Lung microvascular endothelial cell (primary cell): ENCODE results near the gene SENP1. TPM values are rescaled to one million over a fixed set of nuclear protein-coding genes. Genes with fewer than 3 reads are reported as not detected.

ENCODE experiments used
- DNase-seq, 2 donors: peaks; one replicate each; pipeline versions ENCODE4 v3.0.0 to v3.0.0-alpha.2; 2010; ENCODE audit warnings: low read depth in 2 of 2
- total RNA-seq: library from RNA; depleted of rRNA; stranded (reverse); fragments of >200 nt; gene quantifications from 2 replicates; pipeline ENCODE4 v1.2.1, GENCODE V29; 2014

The SENP1 gene
- total RNA-seq, 1 donor from 2014 or later = 8.3 TPM

DNA sequence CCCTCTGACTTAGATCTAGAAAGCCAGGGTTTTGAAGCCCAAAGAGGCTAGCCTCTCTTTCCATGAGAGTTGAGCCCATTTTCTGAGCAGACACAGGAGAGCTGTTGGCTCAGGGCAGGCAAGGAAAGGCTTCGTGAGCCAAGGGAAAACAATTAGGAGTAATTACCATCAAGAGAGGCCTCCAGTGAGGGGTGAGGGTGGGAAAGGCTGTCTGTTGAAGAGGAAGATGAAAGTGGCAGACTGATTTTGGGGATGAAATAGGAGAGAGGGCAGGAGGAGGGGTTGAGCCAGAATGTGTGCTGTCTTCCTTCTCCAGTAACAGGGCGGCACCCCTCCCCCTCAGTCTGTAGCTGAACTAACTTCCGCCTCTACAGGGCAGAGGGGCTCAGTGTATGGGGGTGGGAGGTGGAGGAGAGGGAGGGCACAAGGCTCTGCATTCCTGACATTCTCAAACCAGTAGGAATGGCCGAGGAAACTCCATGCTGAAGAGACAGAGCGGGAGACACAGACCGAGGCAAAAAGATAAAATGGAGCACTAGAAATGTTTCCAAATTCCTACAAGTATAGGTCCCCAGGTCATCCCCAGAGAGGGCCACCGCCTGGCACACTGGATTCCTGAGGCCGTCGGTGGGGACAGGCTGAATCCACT, 68.5 kb downstream of the SENP1 start:
- DNase-seq = no peak

DNA sequence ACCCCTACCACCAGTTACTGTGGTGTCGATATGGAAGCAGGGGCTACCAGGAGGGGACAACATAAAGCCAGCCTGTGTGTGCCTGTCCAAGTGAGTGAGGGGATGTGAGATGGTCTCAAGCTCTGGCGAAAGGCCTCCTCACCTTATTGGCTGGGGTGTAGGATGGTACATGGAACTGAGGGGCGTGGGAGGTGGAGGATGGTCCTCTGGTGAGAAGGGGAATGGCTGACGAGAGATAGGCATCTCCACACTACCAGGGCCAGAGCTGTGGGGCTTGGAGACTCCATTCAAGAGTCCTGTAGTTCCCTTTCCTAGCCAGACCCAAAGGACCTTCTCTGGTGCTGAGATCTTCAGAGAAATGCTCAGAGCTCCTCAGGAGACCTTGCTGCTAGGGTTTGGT, 69.1 kb downstream of the SENP1 start:
- no peak for DNase-seq

DNA sequence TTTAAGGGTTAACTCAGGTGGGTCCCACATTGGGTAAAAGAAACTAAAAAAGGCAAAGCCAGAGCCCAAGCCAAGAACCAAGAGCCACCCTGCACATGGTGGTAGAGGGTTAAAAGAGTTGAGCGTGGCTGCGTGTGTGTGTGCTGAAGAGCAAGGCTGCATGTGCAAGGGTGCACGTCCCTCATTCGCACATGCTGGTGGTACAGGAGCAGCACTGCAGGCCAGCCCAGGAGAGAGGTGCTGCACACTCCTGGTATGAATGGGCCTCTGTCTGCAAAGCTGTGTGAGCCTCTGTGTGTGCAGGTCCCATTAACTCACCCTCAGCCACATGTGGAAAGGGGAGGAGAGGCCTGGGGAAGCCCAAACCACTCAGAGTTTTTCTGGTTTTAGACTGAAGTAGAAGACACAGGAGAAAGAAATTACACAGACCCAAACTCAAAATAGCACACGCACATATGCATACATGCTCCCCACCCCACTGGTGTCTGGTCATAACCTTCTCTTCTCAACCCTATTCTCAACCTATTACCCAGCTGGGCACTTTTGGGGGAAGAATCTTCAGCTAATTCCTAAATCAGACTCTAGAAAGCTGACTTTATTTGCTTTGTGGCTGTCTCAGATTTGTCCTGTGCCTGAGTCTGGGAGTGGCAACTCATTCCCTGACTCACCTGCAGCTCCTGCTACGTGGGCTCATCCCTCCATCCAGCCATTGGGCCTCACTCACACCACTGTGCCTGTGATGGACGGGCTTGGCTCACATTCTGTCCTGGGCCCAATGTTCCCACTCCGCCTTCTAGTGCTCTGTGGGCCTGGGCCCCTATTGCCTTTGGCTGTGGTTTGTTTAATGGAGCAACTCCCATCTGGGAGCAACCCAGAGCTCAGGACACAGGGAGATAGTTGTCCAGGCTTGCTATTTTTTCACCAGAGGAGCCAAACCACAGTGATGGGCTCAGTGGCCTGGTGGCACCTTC, 70.8 kb downstream of the SENP1 start:
- DNase-seq = no peak

DNA sequence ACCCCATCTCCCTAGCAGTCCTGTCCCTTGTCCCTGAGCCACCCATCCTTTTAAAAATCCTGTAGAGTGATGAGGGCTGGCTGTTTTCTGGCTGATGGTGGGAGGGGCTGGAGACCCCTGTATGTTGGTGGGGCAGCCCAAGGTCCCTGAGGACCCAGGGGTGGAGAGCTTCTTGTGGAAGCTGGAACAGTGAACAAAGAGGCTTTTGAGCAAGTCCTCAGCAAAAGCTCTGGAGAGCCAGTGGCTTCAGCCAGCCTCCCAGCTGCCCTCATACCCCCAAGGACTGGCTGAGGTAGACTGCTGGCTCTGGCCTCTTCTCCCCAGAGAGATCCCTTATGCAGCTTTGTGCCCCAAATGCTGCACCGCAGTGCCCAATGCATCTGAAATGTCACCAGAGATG, 72.4 kb downstream of the SENP1 start:
- DNase-seq = no peak

DNA sequence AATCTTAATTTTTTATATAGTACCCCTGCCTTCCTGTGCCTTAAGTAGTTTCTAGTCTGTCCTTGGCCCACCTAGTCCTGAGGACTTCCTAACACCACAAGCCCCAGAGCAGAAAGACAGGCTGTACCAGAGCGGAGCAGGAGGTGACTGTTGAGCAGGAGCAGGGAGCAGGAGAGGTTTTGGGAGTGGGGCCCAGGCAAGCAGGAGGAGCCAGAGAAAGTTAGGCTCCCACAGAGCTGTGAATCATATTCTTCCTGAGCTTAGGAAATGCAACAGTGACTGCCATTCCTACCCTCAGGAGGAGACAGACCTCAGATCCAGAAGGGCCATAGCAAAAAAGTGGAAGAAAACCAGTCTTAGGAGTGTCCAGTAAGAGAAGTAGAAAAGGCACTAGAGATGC, 73.3 kb downstream of the SENP1 start:
- DNase-seq = no peak

DNA sequence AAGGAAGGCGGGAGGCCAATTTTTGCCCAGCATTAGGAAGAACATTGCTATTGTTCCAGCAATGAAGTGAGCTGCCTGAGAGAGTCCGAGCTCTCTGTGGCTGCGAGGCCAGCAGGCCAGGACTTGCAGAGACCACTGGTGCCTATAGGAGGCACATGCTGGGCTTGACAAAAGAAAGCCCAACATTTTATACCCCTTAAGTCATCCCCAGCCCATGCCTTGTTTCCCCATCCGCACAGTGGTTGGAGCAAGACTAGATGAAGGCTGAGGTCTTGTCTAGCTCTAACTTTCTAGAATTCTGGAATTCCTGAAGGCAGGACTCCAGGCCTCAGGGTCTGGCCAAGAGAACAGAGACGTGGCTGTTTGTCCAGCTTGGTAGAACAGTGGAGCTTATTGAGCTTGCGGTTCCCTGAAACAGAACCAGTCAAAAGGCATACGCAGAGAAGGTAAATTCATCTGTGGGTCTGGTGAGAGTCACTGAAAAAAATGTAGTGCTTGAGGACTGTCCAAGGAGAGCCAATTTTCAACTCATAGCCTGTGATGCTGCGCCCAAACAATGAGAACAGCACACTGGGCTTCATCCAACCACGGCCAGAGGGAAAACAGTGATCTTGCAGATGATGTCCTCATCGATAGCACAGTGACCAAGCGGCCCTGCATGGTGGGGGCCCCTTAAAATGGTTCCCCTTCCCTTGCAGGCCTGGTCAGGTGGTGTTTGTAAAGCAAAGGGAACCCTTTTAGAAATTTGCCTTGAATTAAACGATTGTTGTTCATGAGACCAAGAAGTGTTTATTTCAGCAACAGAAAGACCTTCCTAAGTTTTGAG, 74.5 kb downstream of the SENP1 start:
- no peak for DNase-seq

DNA sequence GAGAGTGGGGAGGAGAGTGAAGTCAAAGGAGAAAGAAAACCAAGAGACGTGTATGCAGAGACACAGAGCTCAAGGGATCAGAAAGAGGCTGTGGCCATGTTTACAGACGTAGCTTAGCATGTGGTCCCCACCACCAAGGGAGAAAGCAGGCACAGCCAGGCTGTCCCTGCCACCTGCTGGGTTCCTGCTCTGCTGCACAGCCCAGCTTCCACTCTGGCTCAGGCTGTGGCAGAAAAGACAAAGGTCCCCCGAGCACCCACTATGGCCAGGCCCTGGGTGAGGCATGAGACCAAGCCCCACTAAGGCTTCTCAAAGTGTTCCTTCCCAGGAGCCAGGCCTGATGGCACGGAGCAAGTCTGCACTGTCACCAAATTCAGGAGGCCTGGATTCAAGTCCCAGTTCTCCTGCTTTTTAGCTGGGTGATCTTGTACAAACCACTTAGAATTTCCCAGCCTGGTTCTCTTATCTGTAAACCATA, 75.7 kb downstream of the SENP1 start:
- no peak for DNase-seq

DNA sequence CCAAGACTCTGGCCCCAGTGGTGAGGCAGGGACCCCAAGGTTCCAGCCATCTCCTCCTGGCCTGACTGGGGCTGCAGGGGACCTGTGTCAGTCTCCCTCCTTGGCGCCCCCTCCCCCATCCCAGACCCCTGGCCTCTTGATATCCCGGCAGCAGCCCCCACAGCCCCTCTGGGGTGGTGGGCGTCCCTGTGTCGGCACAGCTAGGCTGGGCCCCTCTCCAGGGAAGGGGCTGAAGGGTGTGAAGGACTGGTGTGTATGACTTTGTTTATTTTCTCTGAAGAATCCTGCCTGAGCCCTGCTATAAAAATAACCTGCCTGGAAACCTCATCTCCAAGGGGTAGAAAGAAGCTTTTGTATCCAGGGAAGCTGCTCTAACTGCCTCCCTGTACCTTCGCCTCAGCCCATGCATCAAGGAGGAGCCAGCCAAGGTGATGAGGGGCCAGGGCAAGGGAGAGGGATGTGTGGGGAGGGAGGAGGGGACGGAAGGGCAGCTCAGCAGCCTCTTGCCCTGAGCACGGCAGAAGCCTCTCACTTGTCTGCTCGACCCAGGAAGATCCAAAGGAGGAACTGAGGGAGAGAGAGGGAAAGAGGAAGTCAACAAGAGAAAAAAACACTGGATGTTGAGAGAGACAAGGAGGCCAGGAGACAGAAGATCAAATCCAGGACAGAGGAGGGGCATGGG, 76.2 kb downstream of the SENP1 start:
- no peak for DNase-seq

DNA sequence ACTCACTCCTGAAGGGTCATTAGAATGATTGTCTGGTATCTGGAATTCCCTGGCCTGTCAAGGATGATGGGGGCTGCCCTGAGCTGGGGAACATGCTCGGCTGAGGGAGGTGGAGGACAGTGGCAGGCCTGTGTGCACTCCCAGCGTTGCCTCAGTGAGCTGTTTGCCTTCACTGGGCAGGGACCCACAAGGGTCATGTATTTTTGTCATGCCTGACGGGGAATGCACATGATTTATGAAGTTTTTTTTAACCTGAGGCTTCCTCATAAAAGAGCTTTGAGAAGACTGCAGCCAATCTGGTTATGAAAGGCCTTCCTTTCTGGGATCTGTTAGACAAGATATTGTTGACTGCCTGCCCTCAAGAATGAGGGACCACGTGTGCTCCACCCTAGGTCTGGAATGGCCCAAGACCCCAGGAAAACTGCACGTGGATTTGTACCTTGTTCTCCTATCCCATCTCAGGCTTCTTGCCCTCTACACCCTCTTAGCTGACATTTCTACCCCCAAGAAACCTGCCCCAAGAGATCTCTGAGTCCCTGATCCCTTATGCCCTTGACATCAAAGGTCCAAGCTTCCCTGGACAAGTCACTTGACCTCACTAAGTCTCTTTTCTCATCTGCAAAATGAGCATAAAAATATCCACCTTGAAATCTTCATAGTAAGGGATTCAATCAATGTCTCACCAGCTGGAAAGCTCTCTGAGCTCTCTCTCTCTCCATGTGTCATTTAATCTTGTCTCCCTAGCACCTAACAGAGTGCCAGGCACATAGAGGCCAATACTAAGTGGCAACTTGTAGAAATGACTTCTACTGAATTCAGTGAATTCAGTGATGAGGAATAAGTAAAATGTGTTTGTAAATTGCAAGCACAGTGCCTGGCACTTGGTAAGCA, 77.1 kb downstream of the SENP1 start:
- DNase-seq = no peak

DNA sequence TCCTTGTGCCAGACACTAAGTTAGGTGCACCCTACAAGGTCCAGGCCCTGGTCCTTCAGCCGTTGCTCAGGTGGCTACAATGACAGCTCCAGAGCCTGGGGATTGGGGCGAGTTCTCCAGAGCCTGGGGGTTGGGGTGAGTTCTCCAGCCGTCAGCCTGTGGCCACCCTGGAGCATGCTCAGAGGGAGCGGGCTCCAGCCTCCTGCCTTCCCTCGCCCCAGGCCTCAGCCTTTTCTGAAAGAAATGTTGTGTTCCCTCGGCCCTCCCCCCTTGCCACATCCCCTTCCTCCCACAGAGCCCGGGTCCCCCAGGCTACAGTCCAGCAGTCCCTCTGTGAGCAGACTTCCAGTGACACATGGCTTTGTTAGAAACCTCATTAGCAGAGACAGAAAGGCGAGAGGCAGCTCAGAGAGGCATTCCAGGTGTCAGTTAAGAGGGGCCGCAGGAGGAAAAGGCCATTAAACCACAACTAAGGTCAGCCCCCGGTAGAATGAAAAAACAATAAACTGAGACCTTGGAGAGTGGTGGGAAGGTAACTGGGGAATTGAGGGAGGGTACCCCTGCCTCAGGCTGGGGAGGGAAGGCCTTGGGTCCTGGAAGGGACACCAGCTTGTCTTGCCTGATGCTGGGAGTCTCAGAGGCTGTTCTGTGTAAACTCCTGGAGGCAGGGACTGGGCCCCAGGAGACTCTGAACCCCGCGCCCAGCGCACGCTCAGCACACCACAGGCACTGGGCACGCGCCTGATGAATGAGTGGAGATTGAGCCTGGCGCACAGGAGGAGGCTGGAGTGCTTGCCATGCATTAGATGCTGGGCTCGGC, 78.5 kb downstream of the SENP1 start:
- DNase-seq = no peak

DNA sequence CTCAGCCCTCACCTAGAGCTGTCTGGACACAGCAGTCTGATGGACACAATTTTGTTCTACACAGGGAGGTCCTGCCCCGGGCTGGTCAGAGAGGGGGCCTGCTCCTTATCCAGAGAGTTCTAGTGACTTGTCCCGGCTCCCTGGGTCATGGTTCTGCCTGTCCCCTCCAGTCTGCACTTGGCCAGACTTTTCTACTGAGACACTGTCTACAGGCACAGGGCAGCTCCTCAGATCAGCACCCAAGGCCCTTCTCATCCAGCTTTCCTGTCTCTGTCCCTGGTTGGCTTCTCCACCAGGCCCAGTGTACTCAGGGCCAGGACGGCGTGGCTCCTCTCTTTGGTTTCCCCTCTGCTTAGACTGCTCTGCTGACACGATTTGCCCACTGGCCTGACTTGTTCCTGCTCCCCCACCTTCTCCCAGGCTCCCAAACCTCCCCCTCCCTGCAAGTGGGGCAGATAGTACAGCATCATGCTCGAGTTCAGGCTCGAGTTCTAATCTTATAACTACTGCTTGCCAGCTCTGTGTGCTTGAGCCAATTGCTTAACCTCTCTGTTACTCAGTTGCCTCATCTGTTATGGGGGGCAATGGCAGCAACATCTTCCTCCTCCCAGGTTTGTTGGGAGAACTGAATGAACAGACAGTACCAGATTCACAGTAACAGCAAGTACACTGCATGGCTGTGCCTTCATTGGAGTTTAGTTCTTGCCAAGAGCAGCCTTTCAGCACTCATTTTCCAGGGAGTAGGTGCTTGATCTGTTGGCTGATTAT, 79.6 kb downstream of the SENP1 start:
- DNase-seq = no peak

DNA sequence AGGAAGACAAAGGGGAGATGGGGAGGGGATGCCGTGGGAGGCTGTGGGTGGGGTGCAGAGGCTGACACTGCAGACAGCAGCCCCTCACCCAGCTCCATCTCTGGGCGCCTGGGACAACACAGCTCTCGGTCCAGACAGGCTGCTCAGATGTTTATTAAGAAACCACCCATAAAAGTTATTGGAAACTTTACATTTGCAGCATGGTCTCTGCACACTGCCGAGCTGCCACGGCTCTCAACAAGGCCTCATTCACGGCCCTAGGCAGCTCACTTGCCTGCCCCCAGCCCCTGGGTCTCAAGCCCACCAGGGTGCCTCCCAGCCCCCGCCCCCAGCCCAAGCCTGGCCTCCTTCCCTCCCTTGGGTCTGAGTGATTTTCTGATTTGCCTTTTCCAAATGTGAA, 80.6 kb downstream of the SENP1 start:
- no peak for DNase-seq

DNA sequence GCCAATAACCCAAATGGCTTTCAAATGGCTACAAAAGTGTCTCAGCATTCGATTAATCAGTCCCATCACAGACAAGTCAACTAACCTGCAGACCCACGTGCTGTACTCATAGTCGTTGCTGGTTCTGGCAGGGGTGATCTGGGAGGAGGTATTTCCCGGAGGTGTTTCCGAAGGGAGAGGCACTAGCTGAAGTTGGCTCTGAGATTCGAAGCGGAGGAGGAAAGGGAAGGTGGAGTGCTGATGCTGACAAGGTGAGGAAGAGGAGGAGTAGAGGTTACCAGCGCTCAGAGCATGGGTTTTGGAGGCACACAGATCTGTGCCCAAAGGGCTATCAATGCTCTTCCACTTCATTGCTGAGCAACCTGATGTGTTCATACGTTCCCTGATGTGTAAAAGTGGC, 81.1 kb downstream of the SENP1 start:
- DNase-seq = no peak

DNA sequence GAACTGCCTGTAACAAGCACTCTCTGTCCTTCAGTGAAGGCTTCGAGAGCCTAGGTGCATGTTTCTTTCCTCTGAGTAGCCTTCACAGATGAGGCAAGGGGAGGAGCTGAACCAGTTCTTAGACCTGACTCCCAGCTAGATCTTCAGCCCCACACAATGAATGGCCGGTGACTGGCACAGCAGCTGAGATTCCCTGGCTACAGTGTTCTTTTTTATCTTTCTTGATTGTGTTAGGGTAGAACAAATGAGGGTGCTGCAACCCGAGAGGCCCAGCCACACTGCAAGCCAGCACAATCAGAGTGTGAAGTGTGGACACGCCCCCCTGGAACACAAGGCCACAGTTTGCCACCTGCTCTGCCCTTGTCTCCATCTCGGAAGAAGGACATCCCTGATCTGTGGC, 82.5 kb downstream of the SENP1 start:
- DNase-seq = no peak

DNA sequence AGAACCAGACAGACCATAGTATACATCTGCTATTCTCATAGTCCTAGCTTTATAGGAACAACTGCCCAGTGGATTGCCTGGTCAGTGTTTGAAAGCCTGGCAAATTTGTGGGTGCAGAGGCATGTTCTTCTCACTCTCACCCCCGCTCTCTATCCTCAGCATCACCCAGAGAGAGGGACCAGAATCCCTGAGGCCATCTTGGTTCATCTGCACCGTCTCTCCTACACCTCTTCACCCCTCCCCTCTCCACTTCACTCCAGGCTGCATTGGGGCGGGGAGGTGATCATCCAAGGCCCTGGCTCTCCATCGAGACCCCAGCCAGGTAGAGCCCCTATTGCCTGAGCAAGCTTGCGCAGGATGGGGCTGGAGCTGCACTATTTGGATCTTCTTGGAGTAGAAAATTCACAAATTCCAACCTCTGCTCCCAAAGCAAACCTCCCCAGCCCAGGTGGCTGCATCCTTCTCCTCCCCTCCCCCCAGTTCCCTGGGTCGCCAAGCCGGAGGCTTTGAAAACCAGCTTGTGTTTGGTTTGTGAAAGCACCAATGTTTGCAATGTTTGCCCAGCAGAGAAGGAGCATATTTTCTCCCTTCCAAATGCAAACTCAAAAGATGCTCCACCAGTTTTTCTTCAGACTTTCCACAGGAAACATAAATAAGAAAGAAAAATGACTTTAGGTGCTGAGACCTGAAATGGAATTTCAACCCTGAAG, 83.0 kb downstream of the SENP1 start:
- DNase-seq = no peak

DNA sequence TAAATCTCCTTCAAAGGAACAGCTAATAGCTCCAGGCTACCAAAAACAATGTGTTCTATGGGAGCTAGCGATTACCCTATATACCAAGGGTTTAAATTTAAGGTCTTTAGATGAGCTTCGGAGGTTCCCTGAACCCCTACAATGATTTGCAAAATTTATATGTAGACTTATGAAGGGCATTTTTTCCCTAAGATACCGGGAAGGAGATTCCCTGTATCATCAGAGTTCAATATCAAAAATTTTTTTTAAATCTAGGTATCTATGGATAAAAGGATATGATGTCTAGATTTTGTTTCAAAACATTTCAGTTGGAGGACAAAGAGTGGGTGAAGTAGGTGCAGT, 83.7 kb downstream of the SENP1 start:
- no peak for DNase-seq

DNA sequence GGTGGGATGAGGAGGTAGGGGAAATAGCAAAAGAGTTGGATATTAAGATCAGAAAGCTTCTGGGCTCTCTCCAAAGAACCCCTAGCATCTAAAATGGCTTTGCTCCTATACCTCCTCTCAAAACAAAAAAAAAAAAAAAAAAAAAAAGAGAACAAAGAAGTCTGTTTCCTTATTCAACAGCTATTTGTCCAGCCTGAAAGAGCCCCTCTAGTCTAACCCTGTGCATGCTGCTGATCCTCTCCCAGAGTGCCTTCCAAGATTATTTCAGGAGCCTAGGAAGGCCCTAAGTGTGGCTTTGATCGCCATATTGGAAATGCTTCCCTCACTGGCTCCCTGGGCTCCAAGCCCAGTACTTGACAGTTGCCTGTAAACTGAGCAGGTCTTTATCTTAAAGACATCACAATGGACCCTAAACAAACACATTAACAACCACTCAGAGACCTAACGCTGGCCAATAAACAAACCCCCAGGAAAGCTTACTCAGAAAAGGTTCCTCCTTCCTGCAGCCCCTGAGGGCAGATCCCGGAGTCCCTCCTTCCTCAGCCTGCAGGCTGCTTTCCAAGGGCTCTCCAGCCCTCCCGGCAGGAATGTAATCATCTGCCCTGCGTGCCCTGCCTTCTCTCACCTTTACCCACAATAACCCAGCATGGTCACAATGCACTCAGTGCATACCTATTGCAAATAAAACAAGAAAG, 84.2 kb downstream of the SENP1 start:
- DNase-seq = no peak
